GM23338 (cell line): ENCODE results near the gene NMNAT1. TPM values are rescaled to one million over a fixed set of nuclear protein-coding genes. Genes with fewer than 3 reads are reported as not detected.

Source experiments
- ATAC-seq: fragments of 200-7000 bp; cut with Tn5 transposase; 3 replicates; pipeline ENCODE4 v1.9.1; 2020
- DNase-seq: peaks from one replicate; pipeline ENCODE4 v3.0.0-alpha.2; 2015; ENCODE audit warnings: low spot score
- H2AFZ ChIP-seq: fragments of 200-600 bp; sonication (generic); 2 replicates; pipeline ENCODE4 v1.8.0; 2016; ENCODE audit warnings: antibody characterized with exemption, mild to moderate bottlenecking, moderate library complexity
- H3F3A ChIP-seq: fragments of 200-600 bp; sonication (generic); replicated peaks from 2 replicates; pipeline ENCODE4 v1.8.0; 2017; ENCODE audit warnings: antibody characterized with exemption, mixed run types, low read depth
- H3K27ac ChIP-seq: fragments of 200-600 bp; sonication (generic); 2 replicates; pipeline ENCODE4 v1.6.1; 2016; ENCODE audit warnings: low read depth
- H3K27me3 ChIP-seq: fragments of 200-600 bp; sonication (generic); 2 replicates; pipeline ENCODE4 v1.8.0; 2016; ENCODE audit warnings: mild to moderate bottlenecking, mixed run types, moderate library complexity; ENCODE audit not compliant: insufficient read depth
- H3K36me3 ChIP-seq: fragments of 200-600 bp; sonication (generic); 2 replicates; pipeline ENCODE4 v1.8.0; 2016; ENCODE audit warnings: mild to moderate bottlenecking; ENCODE audit not compliant: insufficient read depth
- H3K4me1 ChIP-seq: fragments of 200-600 bp; sonication (generic); 2 replicates; pipeline ENCODE4 v1.8.0; 2016; ENCODE audit warnings: mild to moderate bottlenecking, moderate library complexity; ENCODE audit not compliant: insufficient read depth
- H3K4me2 ChIP-seq: fragments of 200-600 bp; sonication (generic); 2 replicates; pipeline ENCODE4 v1.7.1; 2017; ENCODE audit warnings: mixed run types
- H3K4me3 ChIP-seq: fragments of 200-600 bp; sonication (generic); 2 replicates; pipeline ENCODE4 v1.6.1; 2016; ENCODE audit warnings: mixed run types
- H3K79me2 ChIP-seq: fragments of 200-600 bp; sonication (generic); replicated peaks from 2 replicates; pipeline ENCODE4 v1.8.0; 2017; ENCODE audit warnings: mild to moderate bottlenecking; ENCODE audit not compliant: insufficient read depth
- H3K9me2 ChIP-seq: fragments of 200-600 bp; sonication (generic); 2 replicates; pipeline ENCODE4 v1.8.0; 2017; ENCODE audit not compliant: insufficient read depth
- H4K20me1 ChIP-seq: fragments of 200-600 bp; sonication (generic); replicated peaks from 2 replicates; pipeline ENCODE4 v1.8.0; 2017; ENCODE audit warnings: mild to moderate bottlenecking; ENCODE audit not compliant: insufficient read depth
- H3K27ac Mint-ChIP-seq: 2 replicates; pipeline ENCODE4 v1.8.0; 2020; ENCODE audit warnings: inconsistent platforms, mild to moderate bottlenecking, moderate library complexity, mixed read lengths
- H3K27me3 Mint-ChIP-seq: 3 replicates; pipeline ENCODE4 v1.8.0; 2022; ENCODE audit warnings: low read depth, mild to moderate bottlenecking, moderate library complexity, mixed read lengths, inconsistent platforms; ENCODE audit not compliant: insufficient read depth, poor library complexity
- H3K36me3 Mint-ChIP-seq: 3 replicates; pipeline ENCODE4 v1.8.0; 2021; ENCODE audit warnings: low read depth, mild to moderate bottlenecking, inconsistent platforms, moderate library complexity, mixed read lengths
- H3K4me1 Mint-ChIP-seq: 3 replicates; pipeline ENCODE4 v1.8.0; 2020; ENCODE audit warnings: mild to moderate bottlenecking, inconsistent platforms, mixed read lengths
- H3K4me3 Mint-ChIP-seq: 3 replicates; pipeline ENCODE4 v1.8.0; 2021; ENCODE audit warnings: moderate library complexity, mild to moderate bottlenecking, inconsistent platforms, mixed read lengths
- H3K9me3 Mint-ChIP-seq: 3 replicates; pipeline ENCODE4 v1.8.0; 2020; ENCODE audit warnings: moderate library complexity, mild to moderate bottlenecking, inconsistent platforms, mixed read lengths
- CREB1 ChIP-seq: fragments of 250-450 bp; sonication (Bioruptor Pico); IDR thresholded peaks from 2 replicates; pipeline ENCODE4 v1.5.0; 2020; ENCODE audit warnings: low read depth, mild to moderate bottlenecking, moderate library complexity
- EZH2 ChIP-seq: fragments of 200-600 bp; sonication (generic); IDR thresholded peaks from one replicate; pipeline ENCODE4 v1.8.0; 2017; ENCODE audit warnings: antibody characterized with exemption, mild to moderate bottlenecking, low read depth; ENCODE audit not compliant: unreplicated experiment
- EZH2phosphoT487 ChIP-seq: fragments of 200-600 bp; sonication (generic); IDR thresholded peaks from one replicate; pipeline ENCODE4 v1.8.1; 2018; ENCODE audit warnings: antibody characterized with exemption; ENCODE audit not compliant: unreplicated experiment
- JUNB ChIP-seq: IDR thresholded peaks from one replicate; pipeline ENCODE4 v1.6.1; 2016; ENCODE audit warnings: antibody characterized with exemption; ENCODE audit not compliant: unreplicated experiment
- NANOG ChIP-seq: IDR thresholded peaks from 2 replicates; pipeline ENCODE4 v1.6.1; 2016; ENCODE audit warnings: antibody characterized with exemption, borderline replicate concordance
- POLR2AphosphoS5 ChIP-seq: IDR thresholded peaks from 2 replicates; pipeline ENCODE4 v1.6.1; 2016; ENCODE audit warnings: antibody characterized with exemption, low read depth
- REST ChIP-seq: IDR thresholded peaks from one replicate; pipeline ENCODE4 v1.6.1; 2018; ENCODE audit warnings: antibody characterized with exemption; ENCODE audit not compliant: unreplicated experiment
- STAT1 ChIP-seq: IDR thresholded peaks from one replicate; pipeline ENCODE4 v1.6.1; 2016; ENCODE audit warnings: antibody characterized with exemption; ENCODE audit not compliant: unreplicated experiment
- ZNF114 ChIP-seq: fragments of 250-450 bp; sonication (Bioruptor Pico); IDR thresholded peaks from 2 replicates; pipeline ENCODE4 v1.5.0; 2020; ENCODE audit warnings: mild to moderate bottlenecking, moderate library complexity
- ZNF331 ChIP-seq: fragments of 250-450 bp; sonication (Bioruptor Pico); IDR thresholded peaks from 2 replicates; pipeline ENCODE4 v1.5.0; 2020; ENCODE audit warnings: low read depth, mild to moderate bottlenecking, moderate library complexity
- polyA plus RNA-seq: library from polyadenylated mRNA; unstranded; fragments of >200 nt; fragmentation: Nextera tagmentation; extraction: Ambion mirVana; gene quantifications from 2 replicates; pipeline ENCODE4 v1.2.1, GENCODE V29; 2016
- total RNA-seq: library from RNA; depleted of rRNA; stranded (reverse); fragments of >200 nt; shearing (Covaris generic); gene quantifications from 2 replicates; pipeline ENCODE4 v1.2.3, GENCODE V29; 2014
- TF ChIP-seq, protein P1 (sequence below), 2 experiments: fragments of 200-600 bp in 1 of 2; sonication (generic) in 1 of 2; conservative IDR thresholded peaks; 2 replicates each; pipeline versions ENCODE4 v1.5.1 to v1.6.1; 2016 to 2017; ENCODE audit warnings: antibody characterized with exemption in 2 of 2, low read depth in 2 of 2, mild to moderate bottlenecking in 2 of 2, moderate library complexity in 1 of 2
- TF ChIP-seq, protein P2 (sequence below): IDR thresholded peaks from 2 replicates; pipeline ENCODE4 v1.6.1; 2016; ENCODE audit warnings: antibody characterized with exemption
- TF ChIP-seq, protein P3 (sequence below): fragments of 250-450 bp; sonication (Bioruptor Pico); IDR thresholded peaks from 2 replicates; pipeline ENCODE4 v1.5.0; 2020; ENCODE audit warnings: mild to moderate bottlenecking, moderate library complexity

Gene NMNAT1
- total and polyA plus RNA-seq, 2 experiments from 2014 or later, result 2.5 to 3.9 TPM

DNA sequence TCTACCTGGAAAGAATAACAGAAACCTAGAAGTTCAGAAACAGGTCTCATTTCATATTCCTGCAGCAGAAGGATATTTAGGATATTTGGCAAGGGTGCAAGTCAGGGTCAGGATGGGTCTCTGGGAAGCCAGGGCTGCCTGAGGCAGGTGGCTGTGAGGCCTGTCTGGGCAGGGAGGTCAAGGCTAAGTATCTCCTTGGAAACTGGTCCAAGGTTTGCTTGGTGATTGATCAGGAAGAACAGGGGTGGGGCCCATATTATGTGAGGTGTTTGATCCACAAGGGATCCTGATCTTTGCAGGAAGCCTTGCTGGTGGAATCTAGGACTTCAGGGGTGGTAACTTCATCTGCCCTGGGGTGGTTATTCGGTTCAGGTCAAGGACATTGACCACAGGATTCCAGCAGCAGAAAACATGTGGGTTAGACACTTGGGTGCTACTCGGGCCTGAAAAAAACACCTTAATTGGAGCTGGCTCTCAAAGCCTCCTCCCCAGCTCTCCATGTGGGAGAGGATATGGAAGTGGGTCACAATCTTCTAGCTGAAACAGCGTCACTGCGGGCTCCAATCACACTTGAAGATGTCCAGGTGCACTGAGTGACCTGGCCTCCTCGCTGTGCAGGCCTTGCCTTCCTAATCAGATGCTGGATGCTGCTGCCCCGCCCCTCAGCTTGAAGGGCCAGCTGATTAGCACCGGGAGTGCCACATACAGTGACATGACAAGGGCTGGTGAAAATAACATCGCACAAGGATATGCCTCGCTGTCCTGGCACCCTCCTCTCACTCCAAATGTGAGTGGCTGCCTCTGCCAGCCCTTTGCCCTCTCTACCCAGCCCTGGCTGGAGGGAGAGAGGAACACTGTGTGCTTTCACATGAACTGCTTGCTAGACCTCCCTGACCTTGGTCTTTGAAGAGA is 41.9 kb upstream of the NMNAT1 start:
- Histone ChIP-seq H3K79me2 (peaks cover 34% of the 10 kb centered on the region), H2AFZ (no peak overlapping the region), H3K4me2 (no peak overlapping the region), H3K27ac (no peak overlapping the region), H3K36me3 (no peaks in the 10 kb centered on the region), H3K9me2 (no peaks in the 10 kb centered on the region; the same call in 1 of the 2 replicates), H3K4me3 (no peak overlapping the region), H3K4me1 (no peaks in the 10 kb centered on the region), H3K27me3 (no peaks in the 10 kb centered on the region), H3F3A (peaks cover 4% of the 10 kb centered on the region; the same call in 1 of the 2 replicates), H4K20me1 (peaks cover 10% of the 10 kb centered on the region)
- ATAC-seq (no peak), DNase-seq (no peak)
- Mint-ChIP-seq H3K4me3 (no peak overlapping the region), H3K4me1 (peaks cover 10% of the 10 kb centered on the region; the same call in 2 of the 3 replicates), H3K36me3 (no peaks in the 10 kb centered on the region), H3K27me3 (no peaks in the 10 kb centered on the region), H3K9me3 (no peaks in the 10 kb centered on the region), H3K27ac (0 out of 2 replicates have a peak overlapping the region, but pooled peaks have one; percentile 23)
- TF ChIP-seq, protein P1, sequence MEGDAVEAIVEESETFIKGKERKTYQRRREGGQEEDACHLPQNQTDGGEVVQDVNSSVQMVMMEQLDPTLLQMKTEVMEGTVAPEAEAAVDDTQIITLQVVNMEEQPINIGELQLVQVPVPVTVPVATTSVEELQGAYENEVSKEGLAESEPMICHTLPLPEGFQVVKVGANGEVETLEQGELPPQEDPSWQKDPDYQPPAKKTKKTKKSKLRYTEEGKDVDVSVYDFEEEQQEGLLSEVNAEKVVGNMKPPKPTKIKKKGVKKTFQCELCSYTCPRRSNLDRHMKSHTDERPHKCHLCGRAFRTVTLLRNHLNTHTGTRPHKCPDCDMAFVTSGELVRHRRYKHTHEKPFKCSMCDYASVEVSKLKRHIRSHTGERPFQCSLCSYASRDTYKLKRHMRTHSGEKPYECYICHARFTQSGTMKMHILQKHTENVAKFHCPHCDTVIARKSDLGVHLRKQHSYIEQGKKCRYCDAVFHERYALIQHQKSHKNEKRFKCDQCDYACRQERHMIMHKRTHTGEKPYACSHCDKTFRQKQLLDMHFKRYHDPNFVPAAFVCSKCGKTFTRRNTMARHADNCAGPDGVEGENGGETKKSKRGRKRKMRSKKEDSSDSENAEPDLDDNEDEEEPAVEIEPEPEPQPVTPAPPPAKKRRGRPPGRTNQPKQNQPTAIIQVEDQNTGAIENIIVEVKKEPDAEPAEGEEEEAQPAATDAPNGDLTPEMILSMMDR (conservative IDR thresholded peaks at IDR 0.05; ENCODE audit: low read depth in 2 of 2), result no peak
- no peak for TF ChIP-seq JUNB
- no peak for TF ChIP-seq REST
- TF ChIP-seq, protein P2, sequence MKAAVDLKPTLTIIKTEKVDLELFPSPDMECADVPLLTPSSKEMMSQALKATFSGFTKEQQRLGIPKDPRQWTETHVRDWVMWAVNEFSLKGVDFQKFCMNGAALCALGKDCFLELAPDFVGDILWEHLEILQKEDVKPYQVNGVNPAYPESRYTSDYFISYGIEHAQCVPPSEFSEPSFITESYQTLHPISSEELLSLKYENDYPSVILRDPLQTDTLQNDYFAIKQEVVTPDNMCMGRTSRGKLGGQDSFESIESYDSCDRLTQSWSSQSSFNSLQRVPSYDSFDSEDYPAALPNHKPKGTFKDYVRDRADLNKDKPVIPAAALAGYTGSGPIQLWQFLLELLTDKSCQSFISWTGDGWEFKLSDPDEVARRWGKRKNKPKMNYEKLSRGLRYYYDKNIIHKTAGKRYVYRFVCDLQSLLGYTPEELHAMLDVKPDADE, result no peak
- no peak for TF ChIP-seq EZH2
- no peak for TF ChIP-seq STAT1
- TF ChIP-seq CREB1 (CRISPR knock-in tag), result no peak
- TF ChIP-seq ZNF114 (CRISPR knock-in tag), result no peak
- TF ChIP-seq NANOG, result no peak
- no peak for TF ChIP-seq POLR2AphosphoS5
- TF ChIP-seq, protein P3, sequence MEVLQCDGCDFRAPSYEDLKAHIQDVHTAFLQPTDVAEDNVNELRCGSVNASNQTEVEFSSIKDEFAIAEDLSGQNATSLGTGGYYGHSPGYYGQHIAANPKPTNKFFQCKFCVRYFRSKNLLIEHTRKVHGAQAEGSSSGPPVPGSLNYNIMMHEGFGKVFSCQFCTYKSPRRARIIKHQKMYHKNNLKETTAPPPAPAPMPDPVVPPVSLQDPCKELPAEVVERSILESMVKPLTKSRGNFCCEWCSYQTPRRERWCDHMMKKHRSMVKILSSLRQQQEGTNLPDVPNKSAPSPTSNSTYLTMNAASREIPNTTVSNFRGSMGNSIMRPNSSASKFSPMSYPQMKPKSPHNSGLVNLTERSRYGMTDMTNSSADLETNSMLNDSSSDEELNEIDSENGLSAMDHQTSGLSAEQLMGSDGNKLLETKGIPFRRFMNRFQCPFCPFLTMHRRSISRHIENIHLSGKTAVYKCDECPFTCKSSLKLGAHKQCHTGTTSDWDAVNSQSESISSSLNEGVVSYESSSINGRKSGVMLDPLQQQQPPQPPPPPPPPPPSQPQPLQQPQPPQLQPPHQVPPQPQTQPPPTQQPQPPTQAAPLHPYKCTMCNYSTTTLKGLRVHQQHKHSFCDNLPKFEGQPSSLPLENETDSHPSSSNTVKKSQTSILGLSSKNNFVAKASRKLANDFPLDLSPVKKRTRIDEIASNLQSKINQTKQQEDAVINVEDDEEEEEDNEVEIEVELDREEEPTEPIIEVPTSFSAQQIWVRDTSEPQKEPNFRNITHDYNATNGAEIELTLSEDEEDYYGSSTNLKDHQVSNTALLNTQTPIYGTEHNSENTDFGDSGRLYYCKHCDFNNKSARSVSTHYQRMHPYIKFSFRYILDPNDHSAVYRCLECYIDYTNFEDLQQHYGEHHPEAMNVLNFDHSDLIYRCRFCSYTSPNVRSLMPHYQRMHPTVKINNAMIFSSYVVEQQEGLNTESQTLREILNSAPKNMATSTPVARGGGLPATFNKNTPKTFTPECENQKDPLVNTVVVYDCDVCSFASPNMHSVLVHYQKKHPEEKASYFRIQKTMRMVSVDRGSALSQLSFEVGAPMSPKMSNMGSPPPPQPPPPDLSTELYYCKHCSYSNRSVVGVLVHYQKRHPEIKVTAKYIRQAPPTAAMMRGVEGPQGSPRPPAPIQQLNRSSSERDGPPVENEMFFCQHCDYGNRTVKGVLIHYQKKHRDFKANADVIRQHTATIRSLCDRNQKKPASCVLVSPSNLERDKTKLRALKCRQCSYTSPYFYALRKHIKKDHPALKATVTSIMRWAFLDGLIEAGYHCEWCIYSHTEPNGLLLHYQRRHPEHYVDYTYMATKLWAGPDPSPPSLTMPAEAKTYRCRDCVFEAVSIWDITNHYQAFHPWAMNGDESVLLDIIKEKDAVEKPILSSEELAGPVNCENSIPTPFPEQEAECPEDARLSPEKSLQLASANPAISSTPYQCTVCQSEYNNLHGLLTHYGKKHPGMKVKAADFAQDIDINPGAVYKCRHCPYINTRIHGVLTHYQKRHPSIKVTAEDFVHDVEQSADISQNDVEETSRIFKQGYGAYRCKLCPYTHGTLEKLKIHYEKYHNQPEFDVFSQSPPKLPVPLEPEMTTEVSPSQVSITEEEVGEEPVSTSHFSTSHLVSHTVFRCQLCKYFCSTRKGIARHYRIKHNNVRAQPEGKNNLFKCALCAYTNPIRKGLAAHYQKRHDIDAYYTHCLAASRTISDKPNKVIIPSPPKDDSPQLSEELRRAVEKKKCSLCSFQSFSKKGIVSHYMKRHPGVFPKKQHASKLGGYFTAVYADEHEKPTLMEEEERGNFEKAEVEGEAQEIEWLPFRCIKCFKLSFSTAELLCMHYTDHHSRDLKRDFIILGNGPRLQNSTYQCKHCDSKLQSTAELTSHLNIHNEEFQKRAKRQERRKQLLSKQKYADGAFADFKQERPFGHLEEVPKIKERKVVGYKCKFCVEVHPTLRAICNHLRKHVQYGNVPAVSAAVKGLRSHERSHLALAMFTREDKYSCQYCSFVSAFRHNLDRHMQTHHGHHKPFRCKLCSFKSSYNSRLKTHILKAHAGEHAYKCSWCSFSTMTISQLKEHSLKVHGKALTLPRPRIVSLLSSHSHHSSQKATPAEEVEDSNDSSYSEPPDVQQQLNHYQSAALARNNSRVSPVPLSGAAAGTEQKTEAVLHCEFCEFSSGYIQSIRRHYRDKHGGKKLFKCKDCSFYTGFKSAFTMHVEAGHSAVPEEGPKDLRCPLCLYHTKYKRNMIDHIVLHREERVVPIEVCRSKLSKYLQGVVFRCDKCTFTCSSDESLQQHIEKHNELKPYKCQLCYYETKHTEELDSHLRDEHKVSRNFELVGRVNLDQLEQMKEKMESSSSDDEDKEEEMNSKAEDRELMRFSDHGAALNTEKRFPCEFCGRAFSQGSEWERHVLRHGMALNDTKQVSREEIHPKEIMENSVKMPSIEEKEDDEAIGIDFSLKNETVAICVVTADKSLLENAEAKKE (CRISPR knock-in tag), result no peak
- no peak for TF ChIP-seq EZH2phosphoT487
- no peak for TF ChIP-seq ZNF331 (CRISPR knock-in tag)
